ENCODE data around the gene FOXI1.

Gene FOXI1

GRCh38 chr5:170142196-170142595 lies 36.5 kb downstream of the FOXI1 start:
- TF ChIP-seq, protein P1, sequence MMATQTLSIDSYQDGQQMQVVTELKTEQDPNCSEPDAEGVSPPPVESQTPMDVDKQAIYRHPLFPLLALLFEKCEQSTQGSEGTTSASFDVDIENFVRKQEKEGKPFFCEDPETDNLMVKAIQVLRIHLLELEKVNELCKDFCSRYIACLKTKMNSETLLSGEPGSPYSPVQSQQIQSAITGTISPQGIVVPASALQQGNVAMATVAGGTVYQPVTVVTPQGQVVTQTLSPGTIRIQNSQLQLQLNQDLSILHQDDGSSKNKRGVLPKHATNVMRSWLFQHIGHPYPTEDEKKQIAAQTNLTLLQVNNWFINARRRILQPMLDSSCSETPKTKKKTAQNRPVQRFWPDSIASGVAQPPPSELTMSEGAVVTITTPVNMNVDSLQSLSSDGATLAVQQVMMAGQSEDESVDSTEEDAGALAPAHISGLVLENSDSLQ (IDR thresholded peaks at IDR 0.05): no peak
- TF ChIP-seq CTBP1 (IDR thresholded peaks at IDR 0.05; ENCODE audit: borderline replicate concordance): no peak
- TF ChIP-seq LEF1 (IDR thresholded peaks at IDR 0.05; ENCODE audit: borderline replicate concordance): no peak
- no peak for TF ChIP-seq NFRKB (IDR thresholded peaks at IDR 0.05)
- no peak for TF ChIP-seq ELF4 (IDR thresholded peaks at IDR 0.05)
- TF ChIP-seq FOXM1 (IDR thresholded peaks at IDR 0.05; ENCODE audit: borderline replicate concordance): no peak
- TF ChIP-seq SP1 (IDR thresholded peaks at IDR 0.05): no peak
- no peak for TF ChIP-seq ZNF384 (IDR thresholded peaks at IDR 0.05)
- TF ChIP-seq L3MBTL2 (conservative IDR thresholded peaks at IDR 0.05): no peak
- no peak for TF ChIP-seq SUZ12 (IDR thresholded peaks at IDR 0.05)
- TF ChIP-seq TARDBP (IDR thresholded peaks at IDR 0.05): no peak
- TF ChIP-seq FOXK2 (IDR thresholded peaks at IDR 0.05): no peak
- no peak for TF ChIP-seq FOXA1 (IDR thresholded peaks at IDR 0.05)
- TF ChIP-seq HDGF (IDR thresholded peaks at IDR 0.05; ENCODE audit: borderline replicate concordance): no peak
- no peak for TF ChIP-seq ARNT (IDR thresholded peaks at IDR 0.05)
- no peak for TF ChIP-seq BHLHE40 (IDR thresholded peaks at IDR 0.05; ENCODE audit: borderline replicate concordance)
- ChIA-PET CTCF (interaction anchor here (0.6 kb wide), 1 partner anchor 162 kb away, joined by 3 read pairs; the partner anchor contains the start of gene INSYN2B), POLR2A (no interaction called here)
- no peak for DNase-seq (ENCODE audit: extremely low spot score)

DNA sequence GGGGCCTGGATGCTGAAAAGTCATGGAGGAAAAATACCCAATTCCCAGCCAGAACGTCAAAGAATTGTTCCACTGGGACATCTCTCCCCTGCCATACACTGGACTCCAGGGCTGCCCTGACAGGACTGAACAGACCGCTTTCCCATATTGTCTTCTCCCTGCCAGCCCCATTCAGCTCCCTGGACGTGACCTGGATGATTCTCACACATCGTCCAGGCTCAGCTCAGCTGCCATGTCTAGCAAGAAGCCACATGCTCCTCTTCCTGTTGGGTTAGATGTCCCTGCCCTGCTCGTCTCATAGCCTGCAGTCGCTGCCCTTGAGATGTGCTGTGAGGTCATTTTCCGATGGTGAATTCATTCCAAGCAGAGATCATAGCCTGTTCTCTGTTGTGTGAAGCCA lies 37.4 kb downstream of the FOXI1 start:
- DNase-seq (ENCODE audit: extremely low spot score): no peak
- ChIA-PET POLR2A (no interaction called here), CTCF (no interaction called here)
- TF ChIP-seq FOXK2 (IDR thresholded peaks at IDR 0.05) (no peak), SUZ12 (IDR thresholded peaks at IDR 0.05) (no peak), L3MBTL2 (conservative IDR thresholded peaks at IDR 0.05) (no peak), NFRKB (IDR thresholded peaks at IDR 0.05) (no peak), FOXA1 (IDR thresholded peaks at IDR 0.05) (no peak), ARNT (IDR thresholded peaks at IDR 0.05) (no peak), ELF4 (IDR thresholded peaks at IDR 0.05) (no peak), ZNF384 (IDR thresholded peaks at IDR 0.05) (no peak), LEF1 (IDR thresholded peaks at IDR 0.05; ENCODE audit: borderline replicate concordance) (no peak), TARDBP (IDR thresholded peaks at IDR 0.05) (no peak), HDGF (IDR thresholded peaks at IDR 0.05; ENCODE audit: borderline replicate concordance) (no peak), FOXM1 (IDR thresholded peaks at IDR 0.05; ENCODE audit: borderline replicate concordance) (no peak), SP1 (IDR thresholded peaks at IDR 0.05) (no peak), BHLHE40 (IDR thresholded peaks at IDR 0.05; ENCODE audit: borderline replicate concordance) (no peak)

GRCh38 chr5:170143710-170144109 lies 38.0 kb downstream of the FOXI1 start:
- CTCF ChIA-PET: no interaction called here
- DNase-seq (ENCODE audit: extremely low spot score): no peak
- POLR2A ChIA-PET: no interaction called here
- TF ChIP-seq NFRKB (IDR thresholded peaks at IDR 0.05): no peak
- no peak for TF ChIP-seq L3MBTL2 (conservative IDR thresholded peaks at IDR 0.05)
- no peak for TF ChIP-seq TARDBP (IDR thresholded peaks at IDR 0.05)
- TF ChIP-seq, protein P1 (IDR thresholded peaks at IDR 0.05): no peak
- TF ChIP-seq SUZ12 (IDR thresholded peaks at IDR 0.05): no peak
- no peak for TF ChIP-seq CTBP1 (IDR thresholded peaks at IDR 0.05; ENCODE audit: borderline replicate concordance)
- TF ChIP-seq ELF4 (IDR thresholded peaks at IDR 0.05): no peak
- TF ChIP-seq FOXA1 (IDR thresholded peaks at IDR 0.05): no peak

GRCh38 chr5:170144286-170145023 lies 38.8 kb downstream of the FOXI1 start:
- DNase-seq (ENCODE audit: extremely low spot score): no peak
- ChIA-PET POLR2A (no interaction called here), CTCF (interaction anchor here (1.0 kb wide), 1 partner anchor 37 kb away, joined by 3 read pairs; no protein-coding TSS in a partner anchor)
- TF ChIP-seq LEF1 (IDR thresholded peaks at IDR 0.05; ENCODE audit: borderline replicate concordance) (no peak), FOXM1 (IDR thresholded peaks at IDR 0.05; ENCODE audit: borderline replicate concordance) (no peak), ELF4 (IDR thresholded peaks at IDR 0.05) (no peak), FOXK2 (IDR thresholded peaks at IDR 0.05) (no peak), SUZ12 (IDR thresholded peaks at IDR 0.05) (no peak), ZNF384 (IDR thresholded peaks at IDR 0.05) (no peak), L3MBTL2 (conservative IDR thresholded peaks at IDR 0.05) (no peak), CTBP1 (IDR thresholded peaks at IDR 0.05; ENCODE audit: borderline replicate concordance) (no peak)
- TF ChIP-seq, protein P1 (IDR thresholded peaks at IDR 0.05): no peak

GRCh38 chr5:170145462-170145861 lies 39.8 kb downstream of the FOXI1 start:
- DNase-seq (ENCODE audit: extremely low spot score): no peak
- ChIA-PET CTCF (no interaction called here), POLR2A (interaction anchor here (1.4 kb wide), 1 partner anchor 12 kb away, joined by 4 read pairs; no protein-coding TSS in a partner anchor)

More at GRCh38 chr5:170145462-170145861, 39.8 kb downstream of the FOXI1 start:
- TF ChIP-seq HDGF (IDR thresholded peaks at IDR 0.05; ENCODE audit: borderline replicate concordance): no peak
- no peak for TF ChIP-seq ARNT (IDR thresholded peaks at IDR 0.05)
- TF ChIP-seq ZNF384 (IDR thresholded peaks at IDR 0.05): no peak
- no peak for TF ChIP-seq NFRKB (IDR thresholded peaks at IDR 0.05)
- TF ChIP-seq SP1 (IDR thresholded peaks at IDR 0.05): no peak
- TF ChIP-seq TARDBP (IDR thresholded peaks at IDR 0.05): no peak
- TF ChIP-seq L3MBTL2 (conservative IDR thresholded peaks at IDR 0.05): no peak
- TF ChIP-seq FOXK2 (IDR thresholded peaks at IDR 0.05): no peak
